Measurements from ENCODE around the gene CAPN10.

The CAPN10 gene

GRCh38 chr2:240593026-240593702, 6.6 kb downstream of the CAPN10 start:
- DNase-seq (ENCODE audit: low spot score), result no peak
- ChIA-PET POLR2A (ENCODE audit: low non-redundant PET) (no interaction called here), CTCF (no interaction called here)
- TF ChIP-seq CTCF (conservative IDR thresholded peaks at IDR 0.05; ENCODE audit: low read depth), result no peak
- H3K27ac ChIP-seq, result no peak overlapping the region

GRCh38 chr2:240593703-240594451, 7.3 kb downstream of the CAPN10 start:
- H3K27ac ChIP-seq, result no peak overlapping the region
- POLR2A ChIA-PET (ENCODE audit: low non-redundant PET), result no interaction called here
- no peak for TF ChIP-seq CTCF (conservative IDR thresholded peaks at IDR 0.05; ENCODE audit: low read depth)
- DNase-seq (ENCODE audit: low spot score), result no peak
- CTCF ChIA-PET, result interaction anchor here (0.6 kb wide), 1 partner anchor 1066 kb away, joined by 3 read pairs; no protein-coding TSS in a partner anchor

GRCh38 chr2:240594511-240595380, 8.2 kb downstream of the CAPN10 start:
- no peak for TF ChIP-seq CTCF (conservative IDR thresholded peaks at IDR 0.05; ENCODE audit: low read depth)
- H3K27ac ChIP-seq, result no peak overlapping the region
- DNase-seq (ENCODE audit: low spot score), result no peak
- CTCF ChIA-PET, result no interaction called here
- POLR2A ChIA-PET (ENCODE audit: low non-redundant PET), result no interaction called here

- DNase-seq (ENCODE audit: low spot score), result no peak
- ChIA-PET CTCF (interaction anchor here (0.6 kb wide), 1 partner anchor 841 kb away, joined by 3 read pairs; no protein-coding TSS in a partner anchor), POLR2A (ENCODE audit: low non-redundant PET) (no interaction called here)
- no peak for TF ChIP-seq CTCF (conservative IDR thresholded peaks at IDR 0.05; ENCODE audit: low read depth)
- peak overlapping the region; percentile 3; the same call in 1 of the 2 replicates for H3K27ac ChIP-seq
Measured at GRCh38 chr2:240595381-240596079, 9.0 kb downstream of the CAPN10 start.

- TF ChIP-seq CTCF (conservative IDR thresholded peaks at IDR 0.05; ENCODE audit: low read depth), result no peak
- POLR2A ChIA-PET (ENCODE audit: low non-redundant PET), result no interaction called here
- CTCF ChIA-PET, result interaction anchor here (0.6 kb wide), 2 partner anchors 244 to 840 kb away, joined by 3 to 4 read pairs; no protein-coding TSS in a partner anchor
- H3K27ac ChIP-seq, result no peak overlapping the region; the same call in 1 of the 2 replicates
- DNase-seq (ENCODE audit: low spot score), result no peak
Measured at GRCh38 chr2:240596080-240596460, 9.5 kb downstream of the CAPN10 start.
